Erythroblast (primary cell): Measurements from ENCODE around the gene SYNE2.

Source experiments
- GATA1 ChIP-seq: IDR thresholded peaks from 2 replicates; pipeline ENCODE4 v1.6.1; 2011; ENCODE audit warnings: low read depth, mild to moderate bottlenecking, control low read depth, low read length, moderate library complexity
- POLR2A ChIP-seq: IDR thresholded peaks from 2 replicates; pipeline ENCODE4 v1.6.1; 2011; ENCODE audit warnings: mild to moderate bottlenecking, low read length

GRCh38 chr14:64060199-64060545 is 207.4 kb downstream of the SYNE2 start:
- TF ChIP-seq POLR2A (no peak), GATA1 (no peak)
